IPS DF 19.7 (cell line): ENCODE measurements around the gene FNDC3B.

Experiments
- DNase-seq: peaks from one replicate; pipeline ENCODE4 v3.0.0-alpha.2; 2013; ENCODE audit warnings: low read depth, low spot score

The FNDC3B gene

GRCh38 chr3:172134352-172134751 lies 95.0 kb downstream of the FNDC3B start:
- DNase-seq = no peak

- DNase-seq = no peak
Observed at GRCh38 chr3:172135185-172135584, 95.8 kb downstream of the FNDC3B start.

- DNase-seq = no peak
Observed at GRCh38 chr3:172135820-172136219, 96.4 kb downstream of the FNDC3B start.

- DNase-seq = no peak
Observed at GRCh38 chr3:172136330-172136729, 97.0 kb downstream of the FNDC3B start.

GRCh38 chr3:172137287-172138192 lies 98.2 kb downstream of the FNDC3B start:
- no peak for DNase-seq

GRCh38 chr3:172138193-172138537 lies 98.8 kb downstream of the FNDC3B start:
- no peak for DNase-seq

GRCh38 chr3:172138792-172139507 lies 99.6 kb downstream of the FNDC3B start:
- DNase-seq = no peak

- DNase-seq = no peak
Observed at GRCh38 chr3:172139528-172140276, 100.3 kb downstream of the FNDC3B start.

- DNase-seq = no peak
Observed at GRCh38 chr3:172140499-172141391, 101.4 kb downstream of the FNDC3B start.

- no peak for DNase-seq
Observed at GRCh38 chr3:172142051-172142863, 102.9 kb downstream of the FNDC3B start.

- no peak for DNase-seq
Observed at GRCh38 chr3:172142864-172143451, 103.6 kb downstream of the FNDC3B start.

- DNase-seq = no peak
Observed at GRCh38 chr3:172143739-172144497, 104.5 kb downstream of the FNDC3B start.

- no peak for DNase-seq
Observed at GRCh38 chr3:172144601-172145000, 105.2 kb downstream of the FNDC3B start.

- DNase-seq = no peak
Observed at GRCh38 chr3:172145031-172145686, 105.8 kb downstream of the FNDC3B start.

GRCh38 chr3:172146349-172146748 lies 107.0 kb downstream of the FNDC3B start:
- no peak for DNase-seq

- DNase-seq = no peak
Observed at GRCh38 chr3:172147113-172147818, 107.9 kb downstream of the FNDC3B start.

- no peak for DNase-seq
Observed at GRCh38 chr3:172148241-172148640, 108.9 kb downstream of the FNDC3B start.
